ENCODE measurements around the gene TTLL5. TPM values are rescaled to one million over a fixed set of nuclear protein-coding genes. Genes with fewer than 3 reads are reported as not detected.

The TTLL5 gene
- total and polyA plus RNA-seq, 2 of the 13 experiments (the other 11 are each of a cell fraction or from before 2014, with no cell fraction given) = 11.8 to 18.8 TPM

DNA sequence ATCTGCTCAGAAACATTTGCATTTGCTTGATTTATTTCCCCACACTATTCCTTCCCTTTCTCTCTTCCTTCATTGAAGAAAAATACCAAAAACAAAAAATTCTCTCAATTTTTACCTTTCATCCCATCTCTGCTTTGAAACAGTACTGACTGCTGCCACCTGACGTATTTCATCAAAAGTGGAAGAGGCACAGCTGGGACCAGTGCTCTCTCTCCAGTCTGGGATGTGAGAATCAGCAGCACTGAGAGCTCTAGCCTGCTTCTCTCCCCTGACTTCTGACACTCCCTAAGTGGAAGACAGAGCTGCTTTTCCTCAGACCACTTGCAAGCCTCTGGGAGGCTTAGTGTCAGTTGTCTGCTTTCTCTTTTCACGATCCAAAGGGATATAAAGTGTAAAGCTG is 36.9 kb downstream of the TTLL5 start:
- no peaks in the 10 kb centered on the region for H3K27me3 ChIP-seq (ENCODE audit: control insufficient read depth in 1 of 2, insufficient read depth in 2 of 2, low read length in 2 of 2)
- no peak overlapping the region for H3K4me2 ChIP-seq (ENCODE audit: low read depth, low read length)
- ATAC-seq = no peak
- H3K27ac ChIP-seq (ENCODE audit: extremely low read length, insufficient read depth, low read length) = no peak overlapping the region
- ChIA-PET POLR2A (no interaction called here), CTCF (ENCODE audit: low intra/inter-chr PET ratio, low total read pairs) (no interaction called here)
- intact Hi-C loops (cut with micrococcal nuclease; ENCODE audit: unreplicated experiment) = no loop called here
- H4K20me1 ChIP-seq (ENCODE audit: insufficient read depth, low read length) = no peaks in the 10 kb centered on the region
- no peak for FAIRE-seq
- H3K79me2 ChIP-seq (ENCODE audit: insufficient read depth, low read length) = no peaks in the 10 kb centered on the region
- no peaks in the 10 kb centered on the region for H3K4me1 ChIP-seq (ENCODE audit: insufficient read depth, low read length)
- no peak overlapping the region for H2AFZ ChIP-seq (ENCODE audit: low read length)
- H3K9me3 ChIP-seq (ENCODE audit: low read length) = no peaks in the 10 kb centered on the region
- H3K4me3 ChIP-seq (replicated peaks in 1 of 3; ENCODE audit: insufficient read depth in 1 of 3, low read depth in 2 of 3, low read length in 3 of 3) = no peak overlapping the region
- DNase-seq (ENCODE audit: low spot score) = no peak
- H3K9ac ChIP-seq (ENCODE audit: insufficient read depth, low read depth, low read length) = no peak overlapping the region
- in situ Hi-C loops (cut with HindIII; ENCODE audit: extremely low pct_ligation_motif_present, low pct_unique_long_range_greater_than_20kb) = no loop called here
- 97% methylated on average over 2 of the region's 2 CpGs for WGBS (ENCODE audit: low lambda C conversion rate)
- peaks cover 8 to 43% of the 10 kb centered on the region in 2 experiments; a peak in 4 of 5 replicates for H3K36me3 ChIP-seq (replicated peaks in 1 of 2; ENCODE audit: control insufficient read depth in 1 of 2, insufficient read depth in 2 of 2, low read length in 2 of 2)
- BruUV-seq (replicated peaks) = no TSS peak
- TF ChIP-seq ZNF878 (CRISPR knock-in tag; IDR thresholded peaks at IDR 0.05) (no peak), SMAD9 (CRISPR knock-in tag; IDR thresholded peaks at IDR 0.05) (no peak), ZFP36 (IDR thresholded peaks at IDR 0.05; ENCODE audit: borderline replicate concordance, low read depth, low read length, partially characterized antibody) (no peak), PCBP2 (optimal IDR thresholded peaks at IDR 0.05; ENCODE audit: low read depth, low read length, poor library complexity, severe bottlenecking) (no peak), ZNF703 (CRISPR knock-in tag; IDR thresholded peaks at IDR 0.05; ENCODE audit: borderline replicate concordance) (no peak), MED13 (CRISPR knock-in tag; IDR thresholded peaks at IDR 0.05) (no peak), ZNF280B (CRISPR knock-in tag; IDR thresholded peaks at IDR 0.05; ENCODE audit: borderline replicate concordance) (no peak), ZKSCAN5 (CRISPR knock-in tag; IDR thresholded peaks at IDR 0.05) (no peak), HOXA7 (CRISPR knock-in tag; IDR thresholded peaks at IDR 0.05) (no peak), TBX2 (CRISPR knock-in tag; IDR thresholded peaks at IDR 0.05; ENCODE audit: borderline replicate concordance) (no peak)
- TF ChIP-seq, protein P1, sequence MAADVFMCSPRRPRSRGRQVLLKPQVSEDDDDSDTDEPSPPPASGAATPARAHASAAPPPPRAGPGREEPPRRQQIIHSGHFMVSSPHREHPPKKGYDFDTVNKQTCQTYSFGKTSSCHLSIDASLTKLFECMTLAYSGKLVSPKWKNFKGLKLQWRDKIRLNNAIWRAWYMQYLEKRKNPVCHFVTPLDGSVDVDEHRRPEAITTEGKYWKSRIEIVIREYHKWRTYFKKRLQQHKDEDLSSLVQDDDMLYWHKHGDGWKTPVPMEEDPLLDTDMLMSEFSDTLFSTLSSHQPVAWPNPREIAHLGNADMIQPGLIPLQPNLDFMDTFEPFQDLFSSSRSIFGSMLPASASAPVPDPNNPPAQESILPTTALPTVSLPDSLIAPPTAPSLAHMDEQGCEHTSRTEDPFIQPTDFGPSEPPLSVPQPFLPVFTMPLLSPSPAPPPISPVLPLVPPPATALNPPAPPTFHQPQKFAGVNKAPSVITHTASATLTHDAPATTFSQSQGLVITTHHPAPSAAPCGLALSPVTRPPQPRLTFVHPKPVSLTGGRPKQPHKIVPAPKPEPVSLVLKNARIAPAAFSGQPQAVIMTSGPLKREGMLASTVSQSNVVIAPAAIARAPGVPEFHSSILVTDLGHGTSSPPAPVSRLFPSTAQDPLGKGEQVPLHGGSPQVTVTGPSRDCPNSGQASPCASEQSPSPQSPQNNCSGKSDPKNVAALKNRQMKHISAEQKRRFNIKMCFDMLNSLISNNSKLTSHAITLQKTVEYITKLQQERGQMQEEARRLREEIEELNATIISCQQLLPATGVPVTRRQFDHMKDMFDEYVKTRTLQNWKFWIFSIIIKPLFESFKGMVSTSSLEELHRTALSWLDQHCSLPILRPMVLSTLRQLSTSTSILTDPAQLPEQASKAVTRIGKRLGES (CRISPR knock-in tag; IDR thresholded peaks at IDR 0.05; ENCODE audit: borderline replicate concordance) = no peak
